ENCODE measurements around the gene ADAM10. TPM values are rescaled to one million over a fixed set of nuclear protein-coding genes. Genes with fewer than 3 reads are reported as not detected.
A peak's percentile ranks its signal among the peaks of the same experiment; 100 is the strongest.

The ADAM10 gene
- total RNA-seq, 4 donors from 2014 or later: 42.9 to 83.3 (median 62.7) TPM

GRCh38 chr15:58546635-58547627 is 202.6 kb downstream of the ADAM10 start:
- Histone ChIP-seq H3K4me1 (peaks cover 0 to 15% (median 0%) of the 10 kb centered on the region in 4 donors), H3K27ac (no peak overlapping the region), H3K36me3 (no peaks in the 10 kb centered on the region), H3K4me3 (no peak overlapping the region), H3K9me3 (no peaks in the 10 kb centered on the region), H3K27me3 (no peaks in the 10 kb centered on the region)
- TF ChIP-seq, protein P1, sequence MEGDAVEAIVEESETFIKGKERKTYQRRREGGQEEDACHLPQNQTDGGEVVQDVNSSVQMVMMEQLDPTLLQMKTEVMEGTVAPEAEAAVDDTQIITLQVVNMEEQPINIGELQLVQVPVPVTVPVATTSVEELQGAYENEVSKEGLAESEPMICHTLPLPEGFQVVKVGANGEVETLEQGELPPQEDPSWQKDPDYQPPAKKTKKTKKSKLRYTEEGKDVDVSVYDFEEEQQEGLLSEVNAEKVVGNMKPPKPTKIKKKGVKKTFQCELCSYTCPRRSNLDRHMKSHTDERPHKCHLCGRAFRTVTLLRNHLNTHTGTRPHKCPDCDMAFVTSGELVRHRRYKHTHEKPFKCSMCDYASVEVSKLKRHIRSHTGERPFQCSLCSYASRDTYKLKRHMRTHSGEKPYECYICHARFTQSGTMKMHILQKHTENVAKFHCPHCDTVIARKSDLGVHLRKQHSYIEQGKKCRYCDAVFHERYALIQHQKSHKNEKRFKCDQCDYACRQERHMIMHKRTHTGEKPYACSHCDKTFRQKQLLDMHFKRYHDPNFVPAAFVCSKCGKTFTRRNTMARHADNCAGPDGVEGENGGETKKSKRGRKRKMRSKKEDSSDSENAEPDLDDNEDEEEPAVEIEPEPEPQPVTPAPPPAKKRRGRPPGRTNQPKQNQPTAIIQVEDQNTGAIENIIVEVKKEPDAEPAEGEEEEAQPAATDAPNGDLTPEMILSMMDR (IDR thresholded peaks at IDR 0.05): no peak
- TF ChIP-seq POLR2A (IDR thresholded peaks at IDR 0.05): no peak
- peak in 1 of 3 donors; percentile 67 for DNase-seq

- peak in 1 of 3 donors; percentile 43 for DNase-seq
- H3K9me3 ChIP-seq: no peaks in the 10 kb centered on the region
These were observed 203.4 kb downstream of the ADAM10 start for GRCh38 chr15:58546066-58546591.

GRCh38 chr15:58545307-58546065 is 204.0 kb downstream of the ADAM10 start:
- peak in 1 of 3 donors; percentile 40 for DNase-seq
- H3K27me3 ChIP-seq: no peaks in the 10 kb centered on the region
- no peak overlapping the region for H3K27ac ChIP-seq
- H3K4me1 ChIP-seq: peaks cover 0 to 7% (median 0%) of the 10 kb centered on the region in 4 donors
- no peaks in the 10 kb centered on the region for H3K9me3 ChIP-seq
- no peak overlapping the region for H3K4me3 ChIP-seq
- no peak for TF ChIP-seq POLR2A (IDR thresholded peaks at IDR 0.05)
- TF ChIP-seq, protein P1 (IDR thresholded peaks at IDR 0.05): no peak
- H3K36me3 ChIP-seq: no peaks in the 10 kb centered on the region

More at GRCh38 chr15:58546066-58546591, 203.4 kb downstream of the ADAM10 start:
- no peak overlapping the region for H3K4me3 ChIP-seq
- TF ChIP-seq POLR2A (IDR thresholded peaks at IDR 0.05): no peak
- TF ChIP-seq, protein P1 (IDR thresholded peaks at IDR 0.05): no peak
- no peaks in the 10 kb centered on the region for H3K27me3 ChIP-seq
- no peaks in the 10 kb centered on the region for H3K36me3 ChIP-seq
- H3K4me1 ChIP-seq: peaks cover 0 to 7% (median 0%) of the 10 kb centered on the region in 4 donors
- no peak overlapping the region for H3K27ac ChIP-seq

- Histone ChIP-seq H3K27ac (no peak overlapping the region), H3K4me3 (no peak overlapping the region), H3K27me3 (no peaks in the 10 kb centered on the region), H3K36me3 (no peaks in the 10 kb centered on the region), H3K4me1 (peaks cover 0 to 7% (median 0%) of the 10 kb centered on the region in 4 donors), H3K9me3 (no peaks in the 10 kb centered on the region)
- TF ChIP-seq POLR2A (IDR thresholded peaks at IDR 0.05): no peak
- TF ChIP-seq, protein P1 (IDR thresholded peaks at IDR 0.05): no peak
- DNase-seq: no peak
These were observed 204.8 kb downstream of the ADAM10 start for GRCh38 chr15:58544756-58545155.

- no peak for TF ChIP-seq POLR2A (IDR thresholded peaks at IDR 0.05)
- TF ChIP-seq, protein P1 (IDR thresholded peaks at IDR 0.05): no peak
These were observed 205.7 kb downstream of the ADAM10 start for GRCh38 chr15:58543664-58544335.

More at GRCh38 chr15:58543664-58544335, 205.7 kb downstream of the ADAM10 start:
- H3K4me1 ChIP-seq: peaks cover 0 to 7% (median 0%) of the 10 kb centered on the region in 4 donors
- no peaks in the 10 kb centered on the region for H3K36me3 ChIP-seq
- DNase-seq: peak in 1 of 3 donors; percentile 29
- no peak overlapping the region for H3K4me3 ChIP-seq
- no peak overlapping the region for H3K27ac ChIP-seq
- H3K27me3 ChIP-seq: no peaks in the 10 kb centered on the region
- H3K9me3 ChIP-seq: no peaks in the 10 kb centered on the region

Measured in Peyer's patch (tissue), 4 donors.